ENCODE measurements around the gene SPG11. TPM values are rescaled to one million over a fixed set of nuclear protein-coding genes. Genes with fewer than 3 reads are reported as not detected.
A peak's percentile ranks its signal among the peaks of the same experiment; 100 is the strongest.

The SPG11 gene
- total and polyA plus RNA-seq, 9 of the 15 experiments (the other 6 are each of a cell fraction or from before 2014, with no cell fraction given), result 23.3 to 71.2 (median 45.6) TPM

- TF ChIP-seq NUFIP1 (IDR thresholded peaks at IDR 0.05; ENCODE audit: partially characterized antibody) (no peak), NCOA2 (IDR thresholded peaks at IDR 0.05; ENCODE audit: partially characterized antibody in 2 of 2) (no peak), DNMT1 (IDR thresholded peaks at IDR 0.05) (no peak), SRSF1 (IDR thresholded peaks at IDR 0.05; ENCODE audit: low read depth, low read length) (no peak), ZBTB12 (CRISPR knock-in tag; IDR thresholded peaks at IDR 0.05) (peak; percentile 94), SUPT5H (IDR thresholded peaks at IDR 0.05) (peak; percentile 99), NCOA6 (IDR thresholded peaks at IDR 0.05) (no peak), LCOR (CRISPR knock-in tag; IDR thresholded peaks at IDR 0.05) (0 out of 2 replicates have a peak, but pooled peaks have one; percentile 62), MLX (CRISPR knock-in tag; conservative IDR thresholded peaks at IDR 0.05) (0 out of 4 replicates have a peak, but pooled peaks of 1 of the 2 experiments have one; percentile 24), SPI1 (IDR thresholded peaks at IDR 0.05; ENCODE audit: borderline replicate concordance, low read depth, low read length) (peak; percentile 19; the same call in 1 of the 2 replicates), SREBF1 (IDR thresholded peaks at IDR 0.05; ENCODE audit: borderline replicate concordance, low read depth, low read length) (no peak), ZBTB2 (IDR thresholded peaks at IDR 0.05) (no peak), SMC3 (conservative IDR thresholded peaks at IDR 0.05; ENCODE audit: insufficient read depth, low read depth, low read length) (no peak), ZNF668 (CRISPR knock-in tag; IDR thresholded peaks at IDR 0.05) (no peak), ELK1 (CRISPR knock-in tag; IDR thresholded peaks at IDR 0.05) (no peak), TAF1 (IDR thresholded peaks at IDR 0.05; ENCODE audit: control insufficient read depth, extremely low read depth, insufficient read depth, low read length, severe bottlenecking) (peak; percentile 93), ZBTB26 (CRISPR knock-in tag; IDR thresholded peaks at IDR 0.05) (no peak), HLTF (IDR thresholded peaks at IDR 0.05) (no peak), GTF3C2 (IDR thresholded peaks at IDR 0.05; ENCODE audit: borderline replicate concordance, extremely low read depth, insufficient read length) (no peak)
Observed at GRCh38 chr15:44711096-44711742, 47.8 kb upstream of the SPG11 start, which contains the start of the genes B2M and PATL2 (continued).

Measured in K562 (cell line).